ENCODE results near the gene PDS5A.

The PDS5A gene

GRCh38 chr4:39963656-39964055 is 14.1 kb downstream of the PDS5A start:
- H2BK120ac ChIP-seq (ENCODE audit: insufficient read depth, low read length, poor library complexity): no peak overlapping the region
- peak overlapping the region; percentile 7 for H3K4ac ChIP-seq (ENCODE audit: low read depth, low read length)
- no peak overlapping the region for H3K27ac ChIP-seq (ENCODE audit: low read depth, low read length)
- no peak overlapping the region for H3K18ac ChIP-seq (ENCODE audit: low read length)
- H3K79me2 ChIP-seq (ENCODE audit: control insufficient read depth, insufficient read depth, low read length, poor library complexity): peaks cover 20% of the 10 kb centered on the region
- H3K36me3 ChIP-seq (ENCODE audit: control insufficient read depth in 1 of 2, insufficient read depth in 2 of 2, low read length in 2 of 2): peaks cover 0 to 1% of the 10 kb centered on the region in 2 experiments
- H2BK5ac ChIP-seq (ENCODE audit: low read depth, low read length, poor library complexity): no peak overlapping the region
- DNase-seq: no peak
- no peaks in the 10 kb centered on the region for H3K9me3 ChIP-seq (ENCODE audit: insufficient read depth, low read depth, low read length)
- H3K23ac ChIP-seq (ENCODE audit: low read length): no peak overlapping the region
- no peak overlapping the region for H4K8ac ChIP-seq (ENCODE audit: low read depth, low read length)
- no peaks in the 10 kb centered on the region for H3K79me1 ChIP-seq (ENCODE audit: low read length)
- no peak overlapping the region for H4K91ac ChIP-seq (ENCODE audit: low read depth, low read length)
- no peak overlapping the region for H3K9ac ChIP-seq (ENCODE audit: low read length)
- H2AK5ac ChIP-seq (ENCODE audit: low read length): no peak overlapping the region
- no peaks in the 10 kb centered on the region for H3K27me3 ChIP-seq (ENCODE audit: insufficient read depth, low read length)
- no peak overlapping the region for H2BK12ac ChIP-seq (ENCODE audit: low read length)
- no peaks in the 10 kb centered on the region for H3K4me1 ChIP-seq (ENCODE audit: control insufficient read depth in 1 of 2, insufficient read depth in 2 of 2, low read length in 2 of 2)
- H2AFZ ChIP-seq (ENCODE audit: insufficient read depth, low read length, poor library complexity): no peak overlapping the region
- no peak overlapping the region for H4K12ac ChIP-seq (ENCODE audit: low read depth, low read length)
- H3K14ac ChIP-seq (ENCODE audit: low read length): no peak overlapping the region
- H3K4me3 ChIP-seq (ENCODE audit: low read depth, low read length): no peak overlapping the region
- WGBS (ENCODE audit: extremely low coverage, insufficient coverage, insufficient read length): no CpG with 5 or more reads among the region's 5 CpGs
- no peak overlapping the region for H3K4me2 ChIP-seq (ENCODE audit: low read length)

- no peaks in the 10 kb centered on the region for H3K79me1 ChIP-seq (ENCODE audit: low read length)
- H2AFZ ChIP-seq (ENCODE audit: insufficient read depth, low read length, poor library complexity): no peak overlapping the region
- no peak overlapping the region for H3K4me3 ChIP-seq (ENCODE audit: low read depth, low read length)
- H2BK5ac ChIP-seq (ENCODE audit: low read depth, low read length, poor library complexity): no peak overlapping the region
- DNase-seq: no peak
- H3K36me3 ChIP-seq (ENCODE audit: control insufficient read depth in 1 of 2, insufficient read depth in 2 of 2, low read length in 2 of 2): no peaks in the 10 kb centered on the region
- H3K14ac ChIP-seq (ENCODE audit: low read length): no peak overlapping the region
- no peak overlapping the region for H3K9ac ChIP-seq (ENCODE audit: low read length)
- no peak overlapping the region for H4K91ac ChIP-seq (ENCODE audit: low read depth, low read length)
- no peak overlapping the region for H3K27ac ChIP-seq (ENCODE audit: low read depth, low read length)
- no peaks in the 10 kb centered on the region for H3K27me3 ChIP-seq (ENCODE audit: insufficient read depth, low read length)
- H3K4me1 ChIP-seq (ENCODE audit: control insufficient read depth in 1 of 2, insufficient read depth in 2 of 2, low read length in 2 of 2): no peaks in the 10 kb centered on the region
- no peak overlapping the region for H2BK120ac ChIP-seq (ENCODE audit: insufficient read depth, low read length, poor library complexity)
- no peak overlapping the region for H4K12ac ChIP-seq (ENCODE audit: low read depth, low read length)
- H2BK12ac ChIP-seq (ENCODE audit: low read length): no peak overlapping the region
- no peak overlapping the region for H3K4me2 ChIP-seq (ENCODE audit: low read length)
- no CpG with 5 or more reads among the region's 12 CpGs for WGBS (ENCODE audit: extremely low coverage, insufficient coverage, insufficient read length)
- H3K4ac ChIP-seq (ENCODE audit: low read depth, low read length): peak overlapping the region; percentile 22
- H2AK5ac ChIP-seq (ENCODE audit: low read length): no peak overlapping the region
- H4K8ac ChIP-seq (ENCODE audit: low read depth, low read length): no peak overlapping the region
- H3K79me2 ChIP-seq (ENCODE audit: control insufficient read depth, insufficient read depth, low read length, poor library complexity): peaks cover 22% of the 10 kb centered on the region
- H3K23ac ChIP-seq (ENCODE audit: low read length): no peak overlapping the region
- no peak overlapping the region for H3K18ac ChIP-seq (ENCODE audit: low read length)
- H3K9me3 ChIP-seq (ENCODE audit: insufficient read depth, low read depth, low read length): no peaks in the 10 kb centered on the region
Measured at GRCh38 chr4:39961311-39961877, 16.3 kb downstream of the PDS5A start.

- Histone ChIP-seq H3K4ac (ENCODE audit: low read depth, low read length) (peak overlapping the region; percentile 86), H3K14ac (ENCODE audit: low read length) (no peak overlapping the region)
Measured at GRCh38 chr4:39950861-39951481, 26.7 kb downstream of the PDS5A start.

GRCh38 chr4:39947963-39948362 is 29.7 kb downstream of the PDS5A start:
- Histone ChIP-seq H3K14ac (ENCODE audit: low read length) (no peak overlapping the region), H3K23ac (ENCODE audit: low read length) (no peak overlapping the region), H4K91ac (ENCODE audit: low read depth, low read length) (no peak overlapping the region), H3K4ac (ENCODE audit: low read depth, low read length) (peak overlapping the region; percentile 97), H2BK12ac (ENCODE audit: low read length) (no peak overlapping the region), H3K18ac (ENCODE audit: low read length) (no peak overlapping the region), H4K8ac (ENCODE audit: low read depth, low read length) (no peak overlapping the region), H3K79me1 (ENCODE audit: low read length) (no peaks in the 10 kb centered on the region), H3K4me3 (ENCODE audit: low read depth, low read length) (no peak overlapping the region), H3K4me1 (ENCODE audit: control insufficient read depth in 1 of 2, insufficient read depth in 2 of 2, low read length in 2 of 2) (no peaks in the 10 kb centered on the region), H3K9me3 (ENCODE audit: insufficient read depth, low read depth, low read length) (no peaks in the 10 kb centered on the region), H4K12ac (ENCODE audit: low read depth, low read length) (no peak overlapping the region), H3K79me2 (ENCODE audit: control insufficient read depth, insufficient read depth, low read length, poor library complexity) (peaks cover 12% of the 10 kb centered on the region), H3K4me2 (ENCODE audit: low read length) (no peak overlapping the region), H3K27ac (ENCODE audit: low read depth, low read length) (no peak overlapping the region), H3K9ac (ENCODE audit: low read length) (no peak overlapping the region), H2BK5ac (ENCODE audit: low read depth, low read length, poor library complexity) (no peak overlapping the region), H3K27me3 (ENCODE audit: insufficient read depth, low read length) (no peaks in the 10 kb centered on the region), H2BK120ac (ENCODE audit: insufficient read depth, low read length, poor library complexity) (no peak overlapping the region), H2AFZ (ENCODE audit: insufficient read depth, low read length, poor library complexity) (no peak overlapping the region), H3K36me3 (ENCODE audit: control insufficient read depth in 1 of 2, insufficient read depth in 2 of 2, low read length in 2 of 2) (peaks cover 0 to 1% of the 10 kb centered on the region in 2 experiments), H2AK5ac (ENCODE audit: low read length) (no peak overlapping the region)
- DNase-seq: no peak
- WGBS (ENCODE audit: extremely low coverage, insufficient coverage, insufficient read length): no CpG with 5 or more reads among the region's 2 CpGs

More at GRCh38 chr4:39950861-39951481, 26.7 kb downstream of the PDS5A start:
- no peak overlapping the region for H2AFZ ChIP-seq (ENCODE audit: insufficient read depth, low read length, poor library complexity)
- H3K27ac ChIP-seq (ENCODE audit: low read depth, low read length): no peak overlapping the region
- H3K4me2 ChIP-seq (ENCODE audit: low read length): no peak overlapping the region
- H3K27me3 ChIP-seq (ENCODE audit: insufficient read depth, low read length): no peaks in the 10 kb centered on the region
- H2BK5ac ChIP-seq (ENCODE audit: low read depth, low read length, poor library complexity): no peak overlapping the region
- no peak overlapping the region for H2BK120ac ChIP-seq (ENCODE audit: insufficient read depth, low read length, poor library complexity)
- H3K9me3 ChIP-seq (ENCODE audit: insufficient read depth, low read depth, low read length): no peaks in the 10 kb centered on the region
- H4K91ac ChIP-seq (ENCODE audit: low read depth, low read length): no peak overlapping the region
- H4K12ac ChIP-seq (ENCODE audit: low read depth, low read length): no peak overlapping the region
- H2AK5ac ChIP-seq (ENCODE audit: low read length): no peak overlapping the region
- no peaks in the 10 kb centered on the region for H3K79me1 ChIP-seq (ENCODE audit: low read length)
- H3K9ac ChIP-seq (ENCODE audit: low read length): no peak overlapping the region
- DNase-seq: no peak
- H4K8ac ChIP-seq (ENCODE audit: low read depth, low read length): no peak overlapping the region
- no peak overlapping the region for H3K23ac ChIP-seq (ENCODE audit: low read length)
- no peak overlapping the region for H2BK12ac ChIP-seq (ENCODE audit: low read length)
- H3K4me3 ChIP-seq (ENCODE audit: low read depth, low read length): no peak overlapping the region
- peaks cover 15% of the 10 kb centered on the region for H3K79me2 ChIP-seq (ENCODE audit: control insufficient read depth, insufficient read depth, low read length, poor library complexity)
- H3K18ac ChIP-seq (ENCODE audit: low read length): no peak overlapping the region
- peaks cover 2 to 3% of the 10 kb centered on the region in 2 experiments for H3K36me3 ChIP-seq (ENCODE audit: control insufficient read depth in 1 of 2, insufficient read depth in 2 of 2, low read length in 2 of 2)
- H3K4me1 ChIP-seq (ENCODE audit: control insufficient read depth in 1 of 2, insufficient read depth in 2 of 2, low read length in 2 of 2): no peaks in the 10 kb centered on the region
